Esophagus squamous epithelium (tissue), 4 donors: ENCODE measurements around the gene MRPS23.

Experiments
- CTCF ChIP-seq, 6 experiments: fragments of 450-650 bp in 4 of 6; fragments of 200-600 bp in 2 of 6; sonication (generic) in 2 of 6; IDR thresholded peaks; one replicate each; pipeline ENCODE4 v1.5.1; 2016 to 2019; ENCODE audit warnings: antibody characterized with exemption in 6 of 6, mild to moderate bottlenecking in 4 of 6, moderate library complexity in 4 of 6
- POLR2A ChIP-seq, 4 donors: fragments of 450-650 bp; IDR thresholded peaks; one replicate each; pipeline ENCODE4 v1.6.1; 2017; ENCODE audit warnings: antibody characterized with exemption in 4 of 4, mild to moderate bottlenecking in 4 of 4, moderate library complexity in 3 of 4

- no peak for TF ChIP-seq CTCF (IDR thresholded peaks at IDR 0.05)
- TF ChIP-seq POLR2A (IDR thresholded peaks at IDR 0.05): no peak
These were observed 31.8 kb downstream of the MRPS23 start for GRCh38 chr17:57818066-57818465.
